Activated CD4-positive, alpha-beta T cell treated with anti-CD3 and anti-CD28 coated beads, Interleukin-10, Interleukin-2, amounts not matched to agents 100 ng/mL and 50 ng/mL, durations not matched to agents 16 hours and 8 hours (primary cell): ENCODE results near the gene WFDC1.

Source experiments
- DNase-seq: peaks from one replicate; pipeline ENCODE4 v3.0.0-alpha.2; 2020

Gene WFDC1

GRCh38 chr16:84357191-84357651 lies 62.5 kb downstream of the WFDC1 start:
- DNase-seq, result peak; percentile 25

- no peak for DNase-seq
Measured at GRCh38 chr16:84358601-84359295, 64.1 kb downstream of the WFDC1 start.

DNA sequence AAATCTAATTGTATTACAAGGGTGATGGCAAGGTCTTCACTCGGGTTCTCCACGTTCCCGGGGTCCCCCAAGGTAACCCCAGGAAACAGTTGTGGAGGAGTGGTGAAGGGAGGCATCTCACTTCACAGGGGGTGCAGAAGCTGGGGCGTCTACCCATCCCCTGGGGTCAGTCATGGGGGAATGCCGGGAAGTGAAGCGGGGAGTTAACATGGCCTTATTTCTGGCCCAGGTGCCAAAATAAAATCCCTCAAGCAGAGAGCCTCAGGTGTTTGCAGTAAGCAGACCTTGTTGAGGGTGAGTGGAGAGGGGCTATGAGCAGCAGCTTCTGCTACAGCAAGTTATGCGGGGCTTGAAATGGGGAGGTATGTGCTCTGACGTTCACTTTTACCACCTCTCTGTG lies 64.6 kb downstream of the WFDC1 start:
- no peak for DNase-seq

DNA sequence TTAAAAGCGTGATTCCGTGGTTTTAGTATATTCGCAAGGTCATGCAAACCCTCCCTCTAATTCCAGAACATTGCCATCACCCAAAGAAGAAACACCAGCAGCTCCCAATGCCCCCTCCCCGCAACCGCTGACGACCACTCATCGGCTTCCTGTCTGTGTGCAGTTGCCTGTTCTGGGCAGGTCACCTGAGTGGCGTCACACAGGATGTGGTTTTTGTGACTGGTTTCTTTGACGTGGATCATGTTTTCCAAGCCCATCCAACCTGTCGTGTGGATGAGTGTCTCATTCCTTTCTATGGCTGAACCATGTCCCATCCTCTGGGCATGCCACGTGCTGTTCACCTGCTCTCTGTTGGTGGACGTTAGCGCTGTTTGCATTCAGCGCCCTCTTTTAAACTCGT lies 65.5 kb downstream of the WFDC1 start:
- DNase-seq, result peak; percentile 32

DNA sequence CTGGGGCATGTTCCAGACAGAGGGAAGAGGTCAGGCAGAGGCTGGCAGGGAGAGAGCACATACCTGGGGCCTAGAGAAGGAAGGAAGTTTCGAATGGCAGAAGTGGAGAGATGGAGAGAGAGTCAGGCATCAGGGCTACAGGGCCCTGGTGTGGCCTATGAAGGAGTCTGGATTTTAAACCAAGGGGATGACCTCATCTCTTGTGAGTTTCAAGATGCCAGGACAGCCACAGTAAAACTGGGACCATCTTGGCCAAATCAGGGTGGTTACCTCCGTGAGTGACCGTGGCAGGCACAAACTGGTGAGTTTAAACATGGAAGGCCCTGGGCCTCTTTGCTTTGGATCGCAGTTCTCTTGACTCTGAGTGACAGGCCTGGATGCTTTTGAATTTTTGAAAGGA lies 66.1 kb downstream of the WFDC1 start:
- DNase-seq, result no peak

GRCh38 chr16:84361546-84361945 lies 66.9 kb downstream of the WFDC1 start:
- DNase-seq, result no peak

- no peak for DNase-seq
Measured at GRCh38 chr16:84362471-84362941, 67.8 kb downstream of the WFDC1 start.

DNA sequence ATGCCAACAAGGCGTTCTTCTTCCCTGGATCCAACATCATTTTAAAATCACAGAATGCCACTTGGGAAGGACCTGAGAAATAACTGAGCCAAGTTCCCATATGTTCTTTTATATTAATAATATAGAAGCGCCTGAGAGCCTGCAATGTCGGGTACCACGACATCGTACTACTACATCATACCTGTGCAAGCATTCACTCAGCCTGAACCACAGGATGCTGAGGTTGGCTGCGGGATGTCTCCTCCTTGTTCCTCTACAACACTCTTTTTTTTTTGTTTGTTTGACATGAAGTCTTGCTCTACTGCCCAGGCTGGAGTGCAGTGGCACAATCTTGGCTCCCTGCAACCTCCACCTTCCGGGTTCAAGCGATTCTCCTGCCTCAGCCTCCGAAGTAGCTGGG lies 71.5 kb downstream of the WFDC1 start:
- no peak for DNase-seq

DNA sequence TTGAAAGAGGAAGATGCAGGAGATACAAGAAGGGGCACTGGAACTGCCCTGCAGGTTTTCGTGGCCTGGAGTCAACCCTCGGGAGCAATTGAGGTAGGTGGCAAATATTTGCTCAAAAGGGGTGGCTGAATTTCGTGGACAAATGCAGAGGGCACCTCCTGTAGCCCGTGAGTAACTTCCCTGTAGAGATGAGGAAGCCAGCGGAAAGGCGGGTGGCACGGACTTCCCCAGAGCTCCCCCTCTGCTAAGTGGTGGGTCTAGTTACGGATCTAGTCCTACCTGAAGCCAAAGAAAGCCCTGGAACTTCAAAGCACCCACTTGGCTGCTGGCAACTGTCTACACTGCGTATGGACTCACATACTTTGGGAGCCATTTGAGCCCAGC lies 72.6 kb downstream of the WFDC1 start:
- no peak for DNase-seq

- DNase-seq, result no peak
Measured at GRCh38 chr16:84367750-84368307, 73.2 kb downstream of the WFDC1 start.

- no peak for DNase-seq
Measured at GRCh38 chr16:84368308-84368996, 73.8 kb downstream of the WFDC1 start, which contains the start of gene ATP2C2. ATP2C2 (plus strand) TSS chr16:84368538; CDS start chr16:84368616, 78 bp downstream.

DNA sequence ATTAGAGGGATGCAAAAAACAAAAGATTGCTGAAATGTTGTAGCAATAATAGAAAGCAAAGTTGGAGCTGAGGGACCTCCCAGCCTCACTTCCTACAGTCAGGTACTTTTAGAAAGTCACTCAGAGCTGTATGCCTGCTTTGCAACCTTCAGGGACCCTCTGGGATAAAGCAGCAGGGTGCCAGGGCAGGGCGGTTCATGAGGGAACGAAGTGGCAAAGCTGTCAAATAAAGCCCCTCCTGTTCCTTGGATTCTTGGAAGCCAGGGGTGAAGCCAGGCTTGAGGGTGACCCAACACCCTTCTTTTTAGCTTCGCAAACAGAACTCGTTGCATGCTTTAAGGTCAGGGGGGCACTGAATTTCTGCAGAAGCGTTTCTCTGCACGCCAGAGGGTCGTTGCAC lies 74.4 kb downstream of the WFDC1 start:
- no peak for DNase-seq

GRCh38 chr16:84369938-84370627 lies 75.4 kb downstream of the WFDC1 start:
- DNase-seq, result no peak

DNA sequence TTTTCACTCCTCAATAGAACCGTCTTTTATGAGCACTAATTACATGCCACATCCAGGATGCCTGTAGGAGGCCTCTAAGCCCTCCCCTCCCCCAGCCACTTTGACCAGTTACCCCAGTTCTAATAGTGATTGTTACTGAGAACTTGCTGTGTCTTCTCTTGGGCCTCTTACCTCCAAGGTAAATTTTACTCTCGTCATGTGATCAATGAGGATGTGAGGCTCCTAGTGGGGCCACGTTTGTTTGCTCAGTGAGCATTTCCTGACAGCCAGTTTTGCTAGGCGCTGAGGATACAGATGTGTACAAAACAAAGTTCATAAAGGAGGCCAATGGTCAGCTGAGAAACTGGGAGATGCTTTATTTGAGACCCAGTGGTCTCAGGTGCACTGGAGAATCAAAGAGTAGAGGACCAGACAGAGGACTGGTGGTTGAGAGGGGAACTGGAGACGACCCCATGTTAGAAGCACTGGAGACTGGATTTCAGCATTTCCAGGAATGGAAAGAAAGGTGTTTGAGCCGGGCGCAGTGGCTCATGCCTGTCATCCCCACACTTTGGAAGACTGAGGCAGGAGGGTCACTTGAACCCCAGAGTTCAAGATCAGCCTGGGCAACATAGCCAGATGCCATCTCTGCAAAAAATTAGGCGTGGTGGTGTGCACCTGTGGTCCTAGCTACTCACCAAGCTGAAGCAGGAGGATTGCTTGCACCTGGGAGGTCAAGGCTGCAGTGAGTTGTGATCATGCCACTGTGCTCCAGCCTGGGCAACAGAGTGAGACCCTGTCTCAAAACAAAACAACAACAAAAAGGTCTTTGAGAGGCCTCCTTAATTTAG lies 76.3 kb downstream of the WFDC1 start:
- no peak for DNase-seq

DNA sequence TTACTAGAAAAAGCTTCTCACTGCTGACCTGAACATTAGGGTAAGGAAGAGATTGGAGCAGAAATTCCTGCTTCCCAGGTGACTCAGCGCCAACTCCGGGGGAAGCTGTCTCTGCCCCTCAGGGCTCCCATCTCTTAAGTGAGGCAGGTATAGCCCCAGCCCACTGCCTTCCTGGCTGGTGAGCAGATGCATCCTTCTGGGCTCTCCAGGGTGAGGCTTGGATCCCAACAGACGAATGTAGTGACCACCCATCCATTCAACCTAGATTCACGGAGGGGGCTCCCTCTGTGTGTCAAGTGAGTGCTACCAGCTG lies 76.8 kb downstream of the WFDC1 start:
- no peak for DNase-seq

DNA sequence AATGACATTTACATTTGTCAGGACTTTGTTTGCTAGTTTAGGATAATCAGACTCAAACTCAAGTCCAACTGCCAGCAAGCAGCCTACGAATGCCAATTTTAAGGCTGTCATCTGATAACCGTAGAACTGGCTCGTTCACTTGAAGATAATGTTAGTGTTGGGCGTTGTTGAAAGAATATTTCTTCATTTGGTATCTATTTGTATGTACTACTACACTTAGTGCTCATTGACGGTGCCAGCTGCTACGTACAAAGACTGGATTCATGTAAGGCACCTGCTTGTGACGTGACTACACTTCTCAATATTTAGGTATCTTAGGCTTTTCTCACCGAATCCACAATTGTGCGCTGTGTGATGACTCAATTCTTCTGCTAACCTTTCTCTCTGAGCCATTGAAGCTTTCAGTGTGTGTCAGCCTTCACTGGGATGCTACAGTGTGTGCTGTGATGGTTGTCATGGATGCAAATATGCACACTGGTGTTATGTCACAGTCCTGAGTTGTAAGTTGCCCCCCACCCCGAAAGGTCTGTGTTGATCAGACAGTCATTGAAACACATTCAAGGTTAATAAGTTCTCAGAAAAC lies 79.3 kb downstream of the WFDC1 start:
- peak; percentile 8 for DNase-seq

- no peak for DNase-seq
Measured at GRCh38 chr16:84378099-84378498, 83.4 kb downstream of the WFDC1 start.

- no peak for DNase-seq
Measured at GRCh38 chr16:84378567-84378966, 83.9 kb downstream of the WFDC1 start.

- DNase-seq, result no peak
Measured at GRCh38 chr16:84379008-84379708, 84.5 kb downstream of the WFDC1 start.
